Measurements from ENCODE around the gene AGRP.

The AGRP gene

DNA sequence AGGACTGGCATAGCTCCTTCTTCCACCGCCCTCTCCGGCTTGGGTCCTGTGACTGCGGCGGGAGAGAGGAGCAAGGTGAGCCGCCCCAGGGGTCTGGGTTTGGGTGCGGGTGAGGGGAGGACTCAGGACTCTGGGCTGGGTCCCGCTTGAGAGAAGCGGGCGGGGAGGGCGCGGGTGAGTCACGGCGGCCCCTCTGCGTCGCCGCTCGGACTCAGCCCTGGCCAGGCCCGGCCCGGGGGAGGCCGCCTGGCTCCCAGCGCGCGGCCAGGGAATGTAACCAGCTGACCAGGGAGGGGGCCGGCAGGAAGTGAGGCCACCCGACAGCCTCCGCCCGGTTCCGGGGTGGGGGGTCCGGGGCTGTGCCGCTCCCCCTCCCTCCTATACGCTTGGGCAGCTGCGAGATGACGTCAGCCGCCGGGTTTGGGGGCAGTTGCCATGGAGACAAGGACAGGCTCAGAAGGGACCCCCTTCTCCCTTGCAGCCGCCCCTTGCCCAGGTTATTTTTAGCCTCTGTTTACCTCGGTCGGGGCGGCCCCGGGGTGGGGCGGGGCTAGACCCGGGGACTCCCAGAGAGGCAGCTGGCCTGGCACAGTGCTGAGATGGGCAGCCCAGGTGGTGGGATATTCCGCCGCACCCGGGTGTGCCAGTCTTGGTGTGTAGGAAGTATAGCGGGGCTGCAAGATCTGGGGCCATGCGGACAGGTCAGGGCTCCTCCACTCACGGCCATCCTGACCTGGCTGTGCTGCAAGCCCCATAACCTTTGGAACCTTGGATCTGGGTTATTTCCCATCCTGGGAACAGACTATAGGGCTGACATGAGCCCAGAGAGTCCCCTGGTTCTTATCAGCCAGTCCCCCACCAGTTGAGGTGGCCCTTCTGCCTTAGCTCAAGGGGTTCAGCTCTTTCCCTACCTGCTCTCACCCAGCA, 46.9 kb upstream of the AGRP start:
- no peaks in the 10 kb centered on the region for H3K4me1 ChIP-seq (ENCODE audit: control insufficient read depth, insufficient read depth, low read length)
- CTCF ChIA-PET, result interaction anchor here (0.5 to 5.6 kb wide), 5 partner anchors 9 to 43 kb away, joined by 3 to 62 read pairs (median 4); no protein-coding TSS in a partner anchor
- no peak overlapping the region; the same call in 1 of the 2 replicates for H3K27ac ChIP-seq (ENCODE audit: extremely low read depth, low read depth, low read length)
- TF ChIP-seq, protein P1, sequence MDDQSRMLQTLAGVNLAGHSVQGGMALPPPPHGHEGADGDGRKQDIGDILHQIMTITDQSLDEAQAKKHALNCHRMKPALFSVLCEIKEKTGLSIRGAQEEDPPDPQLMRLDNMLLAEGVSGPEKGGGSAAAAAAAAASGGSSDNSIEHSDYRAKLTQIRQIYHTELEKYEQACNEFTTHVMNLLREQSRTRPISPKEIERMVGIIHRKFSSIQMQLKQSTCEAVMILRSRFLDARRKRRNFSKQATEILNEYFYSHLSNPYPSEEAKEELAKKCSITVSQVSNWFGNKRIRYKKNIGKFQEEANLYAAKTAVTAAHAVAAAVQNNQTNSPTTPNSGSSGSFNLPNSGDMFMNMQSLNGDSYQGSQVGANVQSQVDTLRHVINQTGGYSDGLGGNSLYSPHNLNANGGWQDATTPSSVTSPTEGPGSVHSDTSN (CRISPR knock-in tag; IDR thresholded peaks at IDR 0.05), result no peak
- 0 out of 2 replicates have a peak, but pooled peaks have one; percentile 9 for TF ChIP-seq KLF9 (tag by site-specific recombination; IDR thresholded peaks at IDR 0.05; ENCODE audit: low read depth)
- POLR2A ChIA-PET, result interaction anchor here (1.1 to 2.1 kb wide), 3 partner anchors 9 to 32 kb away, joined by 3 to 7 read pairs (median 4); partner anchors contain the start of gene CTCF
- H3K36me3 ChIP-seq (ENCODE audit: control insufficient read depth in 2 of 2, insufficient read depth in 1 of 2, low read length in 2 of 2), result peaks cover 0 to 3% of the 10 kb centered on the region in 2 experiments; a peak in 1 of 3 replicates
- H3K4me3 ChIP-seq (ENCODE audit: low read depth, low read length), result peak overlapping the region; percentile 56
- no peaks in the 10 kb centered on the region for H3K9me3 ChIP-seq (ENCODE audit: control insufficient read depth, insufficient read depth, low read depth, low read length)

DNA sequence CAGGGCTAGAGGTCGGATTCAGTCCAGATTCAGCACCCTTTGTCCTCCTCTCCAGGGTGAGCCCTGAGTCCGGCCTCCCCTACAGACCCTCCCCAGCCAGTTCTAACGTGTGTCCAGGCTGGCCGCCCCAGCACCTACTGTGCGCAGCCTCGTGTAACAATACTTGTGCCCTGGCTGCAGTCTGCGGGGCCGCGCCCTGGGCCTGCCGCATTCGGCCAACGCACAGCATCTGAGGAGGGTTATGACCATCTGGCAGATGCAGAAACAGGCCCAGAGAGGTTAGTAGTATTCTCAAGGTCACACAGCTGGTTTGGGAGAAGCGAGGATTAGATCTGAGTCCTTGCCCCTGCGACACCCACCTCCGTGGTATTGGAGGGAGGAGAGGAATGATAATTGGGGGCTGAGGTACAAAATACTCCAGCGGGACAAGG, 46.2 kb upstream of the AGRP start:
- H3K9me3 ChIP-seq (ENCODE audit: control insufficient read depth, insufficient read depth, low read depth, low read length), result no peaks in the 10 kb centered on the region
- POLR2A ChIA-PET, result interaction anchor here (0.6 to 2.1 kb wide), 5 partner anchors 8 to 176 kb away, joined by 3 to 7 read pairs (median 4); partner anchors contain the start of gene CTCF
- TF ChIP-seq KLF9 (tag by site-specific recombination; IDR thresholded peaks at IDR 0.05; ENCODE audit: low read depth) (0 out of 2 replicates have a peak, but pooled peaks have one; percentile 6), ZNF768 (tag by site-specific recombination; IDR thresholded peaks at IDR 0.05) (peak; percentile 88; the same call in 1 of the 2 replicates), ZNF202 (tag by site-specific recombination; IDR thresholded peaks at IDR 0.05; ENCODE audit: borderline replicate concordance) (no peak), ZNF324 (tag by site-specific recombination; IDR thresholded peaks at IDR 0.05) (no peak), ZNF248 (tag by site-specific recombination; IDR thresholded peaks at IDR 0.05) (no peak), MEIS1 (CRISPR knock-in tag; IDR thresholded peaks at IDR 0.05; ENCODE audit: borderline replicate concordance) (no peak), ZBTB17 (tag by site-specific recombination; IDR thresholded peaks at IDR 0.05) (0 out of 2 replicates have a peak, but pooled peaks have one; percentile 29), ZNF239 (tag by site-specific recombination; IDR thresholded peaks at IDR 0.05) (no peak), SALL2 (tag by site-specific recombination; IDR thresholded peaks at IDR 0.05; ENCODE audit: borderline replicate concordance) (no peak)
- TF ChIP-seq, protein P2, sequence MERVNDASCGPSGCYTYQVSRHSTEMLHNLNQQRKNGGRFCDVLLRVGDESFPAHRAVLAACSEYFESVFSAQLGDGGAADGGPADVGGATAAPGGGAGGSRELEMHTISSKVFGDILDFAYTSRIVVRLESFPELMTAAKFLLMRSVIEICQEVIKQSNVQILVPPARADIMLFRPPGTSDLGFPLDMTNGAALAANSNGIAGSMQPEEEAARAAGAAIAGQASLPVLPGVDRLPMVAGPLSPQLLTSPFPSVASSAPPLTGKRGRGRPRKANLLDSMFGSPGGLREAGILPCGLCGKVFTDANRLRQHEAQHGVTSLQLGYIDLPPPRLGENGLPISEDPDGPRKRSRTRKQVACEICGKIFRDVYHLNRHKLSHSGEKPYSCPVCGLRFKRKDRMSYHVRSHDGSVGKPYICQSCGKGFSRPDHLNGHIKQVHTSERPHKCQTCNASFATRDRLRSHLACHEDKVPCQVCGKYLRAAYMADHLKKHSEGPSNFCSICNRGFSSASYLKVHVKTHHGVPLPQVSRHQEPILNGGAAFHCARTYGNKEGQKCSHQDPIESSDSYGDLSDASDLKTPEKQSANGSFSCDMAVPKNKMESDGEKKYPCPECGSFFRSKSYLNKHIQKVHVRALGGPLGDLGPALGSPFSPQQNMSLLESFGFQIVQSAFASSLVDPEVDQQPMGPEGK (tag by site-specific recombination; IDR thresholded peaks at IDR 0.05), result no peak
- H3K4me1 ChIP-seq (ENCODE audit: control insufficient read depth, insufficient read depth, low read length), result no peaks in the 10 kb centered on the region
- peak overlapping the region; percentile 56 for H3K4me3 ChIP-seq (ENCODE audit: low read depth, low read length)
- CTCF ChIA-PET, result interaction anchor here (0.7 to 5.6 kb wide), 6 partner anchors 9 to 115 kb away, joined by 3 to 62 read pairs (median 5); partner anchors contain the start of genes ATP6V0D1 and CARMIL2
- H3K27ac ChIP-seq (ENCODE audit: extremely low read depth, low read depth, low read length), result peak overlapping the region; percentile 26; the same call in 1 of the 2 replicates
- peaks cover 0 to 3% of the 10 kb centered on the region in 2 experiments; a peak in 1 of 3 replicates for H3K36me3 ChIP-seq (ENCODE audit: control insufficient read depth in 2 of 2, insufficient read depth in 1 of 2, low read length in 2 of 2)

DNA sequence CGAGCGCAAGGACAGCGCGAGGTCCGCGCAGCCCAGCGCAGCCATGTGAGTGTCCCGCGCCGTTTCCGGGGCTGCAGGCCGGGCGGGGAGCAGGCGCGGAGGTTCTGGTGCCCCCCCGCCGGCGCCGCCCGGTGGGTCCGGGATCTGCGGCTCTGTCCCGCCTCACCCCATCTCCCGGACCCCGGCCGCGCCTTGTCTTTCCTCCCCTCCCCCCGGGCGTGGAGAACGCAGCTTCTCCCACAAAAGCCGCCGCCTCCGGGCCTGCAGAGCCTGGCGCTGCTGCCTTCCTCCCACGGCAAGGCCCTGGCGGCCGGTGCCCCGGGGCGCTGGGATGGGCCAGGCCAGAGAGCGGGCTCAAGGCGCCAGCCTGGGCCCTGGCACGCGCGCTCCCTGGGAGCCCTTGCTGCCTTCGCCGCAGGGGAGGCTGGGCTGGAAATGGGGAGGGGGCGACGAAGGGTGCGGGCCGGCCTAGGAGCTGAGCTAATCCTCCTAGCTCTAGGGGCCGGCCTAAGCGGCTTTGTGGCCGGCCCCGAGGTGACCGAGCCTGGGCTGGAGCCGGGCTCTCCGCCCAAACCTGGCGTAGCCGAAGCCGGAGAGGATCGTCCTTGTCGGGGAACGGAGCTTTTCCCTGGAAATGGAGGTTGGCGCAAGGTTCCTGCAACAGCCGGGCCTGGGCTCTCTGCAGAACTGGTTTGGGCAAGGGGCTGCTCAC, 45.7 kb upstream of the AGRP start:
- H3K27ac ChIP-seq (ENCODE audit: extremely low read depth, low read depth, low read length), result peak overlapping the region; percentile 72; the same call in 1 of the 2 replicates
- ChIA-PET POLR2A (interaction anchor here (0.6 to 2.1 kb wide), 4 partner anchors 9 to 177 kb away, joined by 3 to 7 read pairs (median 4); partner anchors contain the start of gene CTCF), CTCF (interaction anchor here (0.7 to 5.6 kb wide), 7 partner anchors 8 to 116 kb away, joined by 3 to 62 read pairs (median 4); partner anchors contain the start of genes ATP6V0D1 and CARMIL2)
- H3K9me3 ChIP-seq (ENCODE audit: control insufficient read depth, insufficient read depth, low read depth, low read length), result no peaks in the 10 kb centered on the region
- H3K4me1 ChIP-seq (ENCODE audit: control insufficient read depth, insufficient read depth, low read length), result no peaks in the 10 kb centered on the region
- peaks cover 0 to 3% of the 10 kb centered on the region in 2 experiments; a peak in 1 of 3 replicates for H3K36me3 ChIP-seq (ENCODE audit: control insufficient read depth in 2 of 2, insufficient read depth in 1 of 2, low read length in 2 of 2)
- peak overlapping the region; percentile 56 for H3K4me3 ChIP-seq (ENCODE audit: low read depth, low read length)
- TF ChIP-seq ZNF571 (tag by site-specific recombination; IDR thresholded peaks at IDR 0.05), result no peak
- TF ChIP-seq ZNF792 (tag by site-specific recombination; IDR thresholded peaks at IDR 0.05), result no peak
- TF ChIP-seq ZNF544 (tag by site-specific recombination; IDR thresholded peaks at IDR 0.05), result no peak
- TF ChIP-seq TCF7L2 (IDR thresholded peaks at IDR 0.05; ENCODE audit: borderline replicate concordance, low read depth, low read length), result no peak
- TF ChIP-seq PRDM1 (tag by site-specific recombination; IDR thresholded peaks at IDR 0.05), result no peak
- no peak for TF ChIP-seq ZNF549 (tag by site-specific recombination; IDR thresholded peaks at IDR 0.05)
- 0 out of 2 replicates have a peak, but pooled peaks have one; percentile 5 for TF ChIP-seq SP3 (tag by site-specific recombination; IDR thresholded peaks at IDR 0.05)
- TF ChIP-seq, protein P3, sequence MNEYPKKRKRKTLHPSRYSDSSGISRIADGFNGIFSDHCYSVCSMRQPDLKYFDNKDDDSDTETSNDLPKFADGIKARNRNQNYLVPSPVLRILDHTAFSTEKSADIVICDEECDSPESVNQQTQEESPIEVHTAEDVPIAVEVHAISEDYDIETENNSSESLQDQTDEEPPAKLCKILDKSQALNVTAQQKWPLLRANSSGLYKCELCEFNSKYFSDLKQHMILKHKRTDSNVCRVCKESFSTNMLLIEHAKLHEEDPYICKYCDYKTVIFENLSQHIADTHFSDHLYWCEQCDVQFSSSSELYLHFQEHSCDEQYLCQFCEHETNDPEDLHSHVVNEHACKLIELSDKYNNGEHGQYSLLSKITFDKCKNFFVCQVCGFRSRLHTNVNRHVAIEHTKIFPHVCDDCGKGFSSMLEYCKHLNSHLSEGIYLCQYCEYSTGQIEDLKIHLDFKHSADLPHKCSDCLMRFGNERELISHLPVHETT (tag by site-specific recombination; IDR thresholded peaks at IDR 0.05), result no peak
- no peak for TF ChIP-seq MEIS1 (CRISPR knock-in tag; IDR thresholded peaks at IDR 0.05; ENCODE audit: borderline replicate concordance)
- no peak for TF ChIP-seq ZNF629 (tag by site-specific recombination; IDR thresholded peaks at IDR 0.05)
- TF ChIP-seq ZNF274 (IDR thresholded peaks at IDR 0.05; ENCODE audit: low read length), result no peak
- TF ChIP-seq ZNF274 (tag by site-specific recombination; IDR thresholded peaks at IDR 0.05; ENCODE audit: borderline replicate concordance), result no peak
- no peak for TF ChIP-seq ZNF114 (tag by site-specific recombination; IDR thresholded peaks at IDR 0.05)
- no peak for TF ChIP-seq HOXD13 (CRISPR knock-in tag; IDR thresholded peaks at IDR 0.05; ENCODE audit: borderline replicate concordance)

Data from HEK293 (cell line).